Thyroid gland (tissue), 4 donors: Measurements from ENCODE around the gene CTBP1. TPM values are rescaled to one million over a fixed set of nuclear protein-coding genes. Genes with fewer than 3 reads are reported as not detected.

Source experiments
- DNase-seq, 2 donors: peaks; one replicate each; pipeline ENCODE4 v3.0.0-alpha.2; 2019
- H3K27ac ChIP-seq, 3 donors: fragments of 200-600 bp; sonication (generic); 1 replicate in 2 of 3; 2 replicates in 1 of 3; pipeline ENCODE4 v1.5.1; 2016 to 2019; ENCODE audit warnings: mild to moderate bottlenecking in 1 of 3, moderate library complexity in 1 of 3
- H3K27me3 ChIP-seq: fragments of 200-600 bp; sonication (generic); one replicate; pipeline ENCODE4 v1.5.1; 2019
- H3K36me3 ChIP-seq, 2 donors: fragments of 200-600 bp; sonication (generic); one replicate each; pipeline ENCODE4 v1.5.1; 2016 to 2019
- H3K4me1 ChIP-seq, 2 donors: fragments of 200-600 bp; sonication (generic); one replicate each; pipeline ENCODE4 v1.5.1; 2017 to 2019
- H3K4me3 ChIP-seq, 3 donors: fragments of 200-600 bp; sonication (generic); replicated peaks in 1 of 3; 1 replicate in 2 of 3; 2 replicates in 1 of 3; pipeline ENCODE4 v1.5.1; 2016; ENCODE audit warnings: mild to moderate bottlenecking in 1 of 3
- H3K9me3 ChIP-seq: fragments of 200-600 bp; sonication (generic); one replicate; pipeline ENCODE4 v1.5.1; 2017
- CTCF ChIP-seq, 6 experiments: fragments of 200-600 bp in 3 of 6; fragments of 450-650 bp in 3 of 6; sonication (generic) in 3 of 6; IDR thresholded peaks; one replicate each; pipeline ENCODE4 v1.5.1; 2016 to 2019; ENCODE audit warnings: antibody characterized with exemption in 6 of 6, mild to moderate bottlenecking in 2 of 6, inconsistent platforms in 1 of 6, moderate library complexity in 1 of 6
- POLR2A ChIP-seq, 2 donors: fragments of 450-650 bp; IDR thresholded peaks; one replicate each; pipeline ENCODE4 v1.6.1; 2017; ENCODE audit warnings: antibody characterized with exemption in 2 of 2, mild to moderate bottlenecking in 2 of 2, moderate library complexity in 1 of 2
- WGBS, 2 donors: methylation state at CpG; one replicate each; pipeline ENCODE4 v1.1.5; 2017; 5-methylcytosine and 5-hydroxymethylcytosine counted together
- intact Hi-C: fragments of 100-400 bp; cut with DNase I; formaldehyde crosslinking; loops from one replicate; pipeline ENCODE4 v1.15.1; 2023
- total RNA-seq, 4 donors: library from RNA; depleted of rRNA; stranded (reverse); fragments of >200 nt; gene quantifications; one replicate each; pipeline ENCODE4 v1.2.3, GENCODE V29; 2016

The CTBP1 gene
- total RNA-seq, 4 donors from 2014 or later, result 102 to 226 (median 177) TPM

GRCh38 chr4:1201851-1202525 is 46.9 kb downstream of the CTBP1 start:
- Histone ChIP-seq H3K27me3 (no peaks in the 10 kb centered on the region), H3K36me3 (no peaks in the 10 kb centered on the region), H3K27ac (no peak overlapping the region), H3K9me3 (no peaks in the 10 kb centered on the region), H3K4me1 (peaks cover 0 to 7% of the 10 kb centered on the region in 2 donors), H3K4me3 (no peak overlapping the region)
- 86 to 87% methylated on average over 26 of the region's 26 CpGs for WGBS, 2 donors
- TF ChIP-seq CTCF (IDR thresholded peaks at IDR 0.05) (no peak), POLR2A (IDR thresholded peaks at IDR 0.05) (no peak)
- peak in 1 of 2 donors; percentile 33 for DNase-seq
- intact Hi-C loops, result no loop called here

- H3K4me3 ChIP-seq, result no peak overlapping the region
- DNase-seq, result peak in 1 of 2 donors; percentile 0
These were observed 48.4 kb downstream of the CTBP1 start for GRCh38 chr4:1200425-1201035.

GRCh38 chr4:1199556-1200331 is 49.2 kb downstream of the CTBP1 start:
- Histone ChIP-seq H3K9me3 (no peaks in the 10 kb centered on the region), H3K36me3 (no peaks in the 10 kb centered on the region), H3K27me3 (no peaks in the 10 kb centered on the region), H3K4me3 (no peak overlapping the region), H3K27ac (no peak overlapping the region), H3K4me1 (peaks cover 0 to 7% of the 10 kb centered on the region in 2 donors)
- intact Hi-C loops, result no loop called here
- peak in 1 of 2 donors; percentile 1 for DNase-seq
- TF ChIP-seq CTCF (IDR thresholded peaks at IDR 0.05), result no peak
- 82 to 86% methylated on average over 27 of the region's 27 CpGs for whole genome bisulfite sequencing, 2 donors

More at GRCh38 chr4:1200425-1201035, 48.4 kb downstream of the CTBP1 start:
- Histone ChIP-seq H3K27me3 (no peaks in the 10 kb centered on the region), H3K36me3 (no peaks in the 10 kb centered on the region), H3K27ac (no peak overlapping the region), H3K9me3 (no peaks in the 10 kb centered on the region), H3K4me1 (peaks cover 0 to 7% of the 10 kb centered on the region in 2 donors)
- intact Hi-C loops, result no loop called here
- TF ChIP-seq CTCF (IDR thresholded peaks at IDR 0.05) (no peak), POLR2A (IDR thresholded peaks at IDR 0.05) (no peak)
- 47 to 66% methylated on average over 18 to 19 of the region's 20 CpGs for WGBS, 2 donors

- H3K4me1 ChIP-seq, result peaks cover 0 to 18% of the 10 kb centered on the region in 2 donors
- no peaks in the 10 kb centered on the region for H3K36me3 ChIP-seq
- no peak overlapping the region for H3K4me3 ChIP-seq
- no peaks in the 10 kb centered on the region for H3K9me3 ChIP-seq
- H3K27ac ChIP-seq, result no peak overlapping the region
- no peaks in the 10 kb centered on the region for H3K27me3 ChIP-seq
- no peak for TF ChIP-seq CTCF (IDR thresholded peaks at IDR 0.05)
- no peak for TF ChIP-seq POLR2A (IDR thresholded peaks at IDR 0.05)
- DNase-seq, result no peak
- intact Hi-C loops, result no loop called here
- 87 to 88% methylated on average over 24 of the region's 24 CpGs for WGBS, 2 donors
These were observed 50.7 kb downstream of the CTBP1 start for GRCh38 chr4:1198098-1198844.
